OCI-LY7 (cell line): Measurements from ENCODE around the gene NINJ1. TPM values are rescaled to one million over a fixed set of nuclear protein-coding genes. Genes with fewer than 3 reads are reported as not detected.

Source experiments
- BruUV-seq: library from RNA; stranded (reverse); fragments of 400-500 nt; replicated peaks from 2 replicates; lab custom pipeline; 2021; lab: Mats Ljungman, UMichigan
- CTCF ChIA-PET: fragments of 300-600 bp; sonication (Branson Sonifier 250); formaldehyde crosslinking; loops from one replicate; lab custom pipeline; 2022; ENCODE audit warnings: antibody characterized with exemption; ENCODE audit not compliant: unreplicated experiment; lab: Charles Lee
- POLR2A ChIA-PET: fragments of 300-600 bp; sonication (Branson Sonifier 250); formaldehyde crosslinking; loops from one replicate; lab custom pipeline; 2022; ENCODE audit warnings: antibody characterized with exemption; lab: Charles Lee
- DNase-seq: peaks from one replicate; pipeline ENCODE4 v3.0.0-alpha.2; 2015; ENCODE audit warnings: low spot score
- H2AFZ ChIP-seq: fragments of 200-600 bp; sonication (generic), shearing (Covaris generic); 2 replicates; pipeline ENCODE4 v1.6.1; 2014; ENCODE audit warnings: mild to moderate bottlenecking, antibody characterized with exemption, low read length, moderate library complexity
- H3K27ac ChIP-seq: fragments of 200-600 bp; sonication (generic); 2 replicates; pipeline ENCODE4 v1.5.1; 2014; ENCODE audit warnings: mixed run types, low read depth, mild to moderate bottlenecking, moderate library complexity, low read length, inconsistent platforms; ENCODE audit not compliant: poor library complexity, severe bottlenecking
- H3K36me3 ChIP-seq: fragments of 200-600 bp; sonication (generic); 2 replicates; pipeline ENCODE4 v1.6.1; 2014; ENCODE audit warnings: mild to moderate bottlenecking, antibody characterized with exemption, low read length, moderate library complexity, mixed read lengths; ENCODE audit not compliant: insufficient read depth
- H3K4me1 ChIP-seq: fragments of 200-600 bp; sonication (generic); 2 replicates; pipeline ENCODE4 v1.5.1; 2014; ENCODE audit warnings: mild to moderate bottlenecking, low read length; ENCODE audit not compliant: insufficient read depth, poor library complexity, severe bottlenecking
- H3K4me2 ChIP-seq: fragments of 200-600 bp; sonication (generic); 2 replicates; pipeline ENCODE4 v1.6.1; 2014; ENCODE audit warnings: mild to moderate bottlenecking, low read length
- H3K4me3 ChIP-seq: fragments of 200-600 bp; sonication (generic); 2 replicates; pipeline ENCODE4 v1.5.1; 2014; ENCODE audit warnings: mild to moderate bottlenecking, low read depth, low read length; ENCODE audit not compliant: poor library complexity, severe bottlenecking
- H3K79me2 ChIP-seq: fragments of 200-600 bp; sonication (generic); 2 replicates; pipeline ENCODE4 v1.6.1; 2016; ENCODE audit warnings: low read depth, mild to moderate bottlenecking, low read length, moderate library complexity, mixed read lengths; ENCODE audit not compliant: insufficient read depth
- H3K9me2 ChIP-seq: fragments of 200-600 bp; sonication (generic); 2 replicates; pipeline ENCODE4 v1.6.1; 2016; ENCODE audit warnings: mild to moderate bottlenecking, low read length, mixed read lengths; ENCODE audit not compliant: insufficient read depth
- H3K9me3 ChIP-seq: fragments of 200-600 bp; sonication (generic); 2 replicates; pipeline ENCODE4 v1.6.1; 2014; ENCODE audit warnings: mild to moderate bottlenecking, mixed run types, low read length, mixed read lengths
- H4K20me1 ChIP-seq: fragments of 200-600 bp; sonication (generic); 2 replicates; pipeline ENCODE4 v1.6.1; 2014; ENCODE audit warnings: mild to moderate bottlenecking, antibody characterized with exemption, low read length, moderate library complexity, mixed read lengths; ENCODE audit not compliant: insufficient read depth
- EZH2phosphoT487 ChIP-seq: fragments of 200-600 bp; sonication (generic); IDR thresholded peaks from 2 replicates; pipeline ENCODE4 v1.6.1; 2018; ENCODE audit warnings: low read depth, borderline replicate concordance, mild to moderate bottlenecking, mixed run types, antibody characterized with exemption, low read length, moderate library complexity, mixed read lengths
- intact Hi-C: fragments of 100-400 bp; cut with micrococcal nuclease; formaldehyde crosslinking; loops from one replicate; pipeline ENCODE4 v1.10.0; 2022; ENCODE audit not compliant: unreplicated experiment
- total RNA-seq, 2 experiments: library from RNA; depleted of rRNA in 1 of 2; stranded (reverse); fragments of >200 nt in 1 of 2; shearing (Covaris generic) in 1 of 2; gene quantifications; 2 replicates each; pipeline ENCODE4 v1.2.3, GENCODE V29; 2014 to 2022
- TF ChIP-seq, protein P1 (sequence below): fragments of 200-600 bp; sonication (generic); conservative IDR thresholded peaks from 2 replicates; pipeline ENCODE4 v1.5.1; 2014; ENCODE audit warnings: mild to moderate bottlenecking, antibody characterized with exemption, low read length, moderate library complexity, mixed read lengths

NINJ1 gene
- total RNA-seq, 2 experiments from 2014 or later, result 13.3 to 18.3 TPM

DNA sequence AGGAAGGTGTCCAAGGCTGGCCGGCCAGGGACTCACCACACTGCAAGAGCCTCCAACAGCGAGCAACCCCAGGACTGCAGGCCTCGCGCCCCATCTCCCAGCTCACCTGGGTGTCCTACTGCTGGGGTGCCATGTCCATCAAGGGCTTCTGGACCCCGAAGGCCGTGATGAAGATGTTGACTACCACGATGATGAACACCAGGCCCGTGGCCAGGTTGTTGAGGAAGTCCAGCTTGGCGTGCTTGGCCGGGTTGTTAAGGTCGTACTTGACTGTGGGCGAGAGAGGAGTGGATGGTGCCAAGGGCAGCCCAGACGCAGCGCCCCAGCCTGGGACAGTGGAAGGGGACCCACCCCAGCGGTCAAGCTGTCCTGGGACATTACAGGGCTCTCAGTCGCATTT, 9.3 kb downstream of the NINJ1 start:
- H3K4me2 ChIP-seq, result no peak overlapping the region
- no peaks in the 10 kb centered on the region for H3K36me3 ChIP-seq
- intact Hi-C loops, result no loop called here

DNA sequence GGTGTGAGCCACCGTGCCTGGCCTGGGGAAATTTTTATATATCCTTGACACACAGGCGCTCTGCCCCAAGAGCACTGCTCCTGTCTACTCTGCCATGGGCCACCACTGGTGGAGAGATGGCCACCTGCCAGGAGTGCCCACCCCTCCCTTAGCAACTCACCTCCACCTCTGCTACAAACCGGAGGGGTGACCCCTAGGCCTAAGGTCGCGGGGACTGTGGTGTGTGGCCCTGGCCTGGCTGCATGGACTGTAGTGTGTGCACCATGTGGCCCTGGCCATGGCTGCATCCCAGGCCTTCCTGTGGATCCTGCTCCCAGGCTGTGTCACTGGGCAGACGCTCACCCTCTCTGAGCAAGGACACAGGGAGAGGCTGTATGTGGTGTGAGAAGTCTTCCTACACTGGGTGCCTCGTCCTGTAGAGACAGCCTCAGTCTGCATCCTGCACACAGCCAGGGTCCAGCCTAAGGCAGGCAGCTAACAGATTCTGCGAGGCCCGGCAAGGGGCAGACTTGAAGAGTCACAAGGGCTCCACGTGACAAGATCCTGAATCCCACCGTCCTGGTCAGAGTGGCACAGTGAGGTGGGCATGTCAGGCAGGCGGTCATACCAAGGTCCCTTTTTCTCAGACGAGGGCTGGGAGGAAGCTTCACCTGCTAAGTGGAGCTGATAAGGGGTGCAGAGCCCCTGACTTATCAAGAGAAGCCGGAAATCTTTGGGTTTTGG, 10.3 kb downstream of the NINJ1 start:
- no peaks in the 10 kb centered on the region for H4K20me1 ChIP-seq

More for the DNA sequence above, 9.3 kb downstream of the NINJ1 start:
- Histone ChIP-seq H4K20me1 (no peaks in the 10 kb centered on the region), H3K9me2 (no peaks in the 10 kb centered on the region), H3K9me3 (no peaks in the 10 kb centered on the region), H2AFZ (no peak overlapping the region), H3K4me3 (no peak overlapping the region), H3K4me1 (peaks cover 19% of the 10 kb centered on the region), H3K27ac (no peak overlapping the region), H3K79me2 (no peaks in the 10 kb centered on the region)
- ChIA-PET CTCF (no interaction called here), POLR2A (no interaction called here)
- BruUV-seq, result no TSS peak
- DNase-seq, result no peak
- no peak for TF ChIP-seq EZH2phosphoT487
- TF ChIP-seq, protein P1, sequence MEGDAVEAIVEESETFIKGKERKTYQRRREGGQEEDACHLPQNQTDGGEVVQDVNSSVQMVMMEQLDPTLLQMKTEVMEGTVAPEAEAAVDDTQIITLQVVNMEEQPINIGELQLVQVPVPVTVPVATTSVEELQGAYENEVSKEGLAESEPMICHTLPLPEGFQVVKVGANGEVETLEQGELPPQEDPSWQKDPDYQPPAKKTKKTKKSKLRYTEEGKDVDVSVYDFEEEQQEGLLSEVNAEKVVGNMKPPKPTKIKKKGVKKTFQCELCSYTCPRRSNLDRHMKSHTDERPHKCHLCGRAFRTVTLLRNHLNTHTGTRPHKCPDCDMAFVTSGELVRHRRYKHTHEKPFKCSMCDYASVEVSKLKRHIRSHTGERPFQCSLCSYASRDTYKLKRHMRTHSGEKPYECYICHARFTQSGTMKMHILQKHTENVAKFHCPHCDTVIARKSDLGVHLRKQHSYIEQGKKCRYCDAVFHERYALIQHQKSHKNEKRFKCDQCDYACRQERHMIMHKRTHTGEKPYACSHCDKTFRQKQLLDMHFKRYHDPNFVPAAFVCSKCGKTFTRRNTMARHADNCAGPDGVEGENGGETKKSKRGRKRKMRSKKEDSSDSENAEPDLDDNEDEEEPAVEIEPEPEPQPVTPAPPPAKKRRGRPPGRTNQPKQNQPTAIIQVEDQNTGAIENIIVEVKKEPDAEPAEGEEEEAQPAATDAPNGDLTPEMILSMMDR, result no peak

DNA sequence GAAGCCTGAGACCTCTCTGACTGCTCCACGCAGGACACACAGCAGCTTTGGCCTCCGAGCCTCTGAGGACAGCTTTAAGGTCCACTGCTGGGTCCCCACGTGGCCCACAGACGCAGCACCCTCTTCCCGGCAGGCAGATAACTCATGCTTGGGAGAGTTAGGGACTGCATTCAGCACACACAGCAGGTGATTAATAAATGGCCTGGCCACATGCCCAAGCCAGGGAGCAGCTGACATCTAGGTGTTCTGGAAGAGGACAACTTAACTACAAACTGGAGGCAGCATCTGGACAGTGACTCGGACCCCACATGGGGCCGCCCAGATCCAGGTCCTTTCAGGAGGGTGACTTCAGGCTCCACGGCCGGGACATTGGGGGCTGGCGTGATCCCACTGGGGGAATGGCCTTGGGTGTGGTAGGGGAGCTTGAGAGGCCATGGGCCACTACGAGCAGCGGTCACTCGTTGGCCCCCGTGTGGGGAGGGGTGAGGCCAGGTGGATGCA, 11.3 kb downstream of the NINJ1 start:
- H3K36me3 ChIP-seq, result no peaks in the 10 kb centered on the region
- POLR2A ChIA-PET, result no interaction called here
- BruUV-seq, result no TSS peak
- H3K79me2 ChIP-seq, result no peaks in the 10 kb centered on the region
- intact Hi-C loops, result no loop called here
- no peaks in the 10 kb centered on the region for H3K9me3 ChIP-seq
- TF ChIP-seq, protein P1, result no peak
- no peak for TF ChIP-seq EZH2phosphoT487
- no peaks in the 10 kb centered on the region for H4K20me1 ChIP-seq
- CTCF ChIA-PET, result no interaction called here
- H3K4me2 ChIP-seq, result no peak overlapping the region
- H3K27ac ChIP-seq, result no peak overlapping the region
- no peak for DNase-seq
- H3K4me3 ChIP-seq, result no peak overlapping the region
- H3K4me1 ChIP-seq, result peaks cover 23% of the 10 kb centered on the region
- H2AFZ ChIP-seq, result no peak overlapping the region
- H3K9me2 ChIP-seq, result no peaks in the 10 kb centered on the region

More for the DNA sequence above, 10.3 kb downstream of the NINJ1 start:
- Histone ChIP-seq H3K4me3 (no peak overlapping the region), H2AFZ (no peak overlapping the region), H3K9me3 (no peaks in the 10 kb centered on the region), H3K36me3 (no peaks in the 10 kb centered on the region), H3K4me2 (no peak overlapping the region), H3K27ac (no peak overlapping the region), H3K9me2 (no peaks in the 10 kb centered on the region), H3K4me1 (peaks cover 23% of the 10 kb centered on the region), H3K79me2 (no peaks in the 10 kb centered on the region)
- ChIA-PET POLR2A (no interaction called here), CTCF (no interaction called here)
- DNase-seq, result no peak
- BruUV-seq, result no TSS peak
- no peak for TF ChIP-seq EZH2phosphoT487
- intact Hi-C loops, result no loop called here
